HL-60 (cell line): ENCODE measurements around the gene JPH3.

Experiments
- DNase-seq, 2 experiments: peaks; one replicate each; pipeline ENCODE4 v3.0.0-alpha.2; 2010 to 2020; ENCODE audit warnings: low read depth in 1 of 2, low spot score in 1 of 2
- H3K27ac ChIP-seq: fragments of 250-450 bp; sonication (Bioruptor Pico); replicated peaks from 2 replicates; pipeline ENCODE4 v1.5.1; 2020; ENCODE audit warnings: mild to moderate bottlenecking, moderate library complexity
- H3K27me3 ChIP-seq: fragments of 250-450 bp; sonication (Bioruptor Pico); 2 replicates; pipeline ENCODE4 v1.5.1; 2021; ENCODE audit warnings: mild to moderate bottlenecking, moderate library complexity; ENCODE audit not compliant: insufficient read depth, poor library complexity, severe bottlenecking
- H3K4me3 ChIP-seq: replicated peaks from 2 replicates; pipeline ENCODE4 v1.5.1; 2011; ENCODE audit warnings: mild to moderate bottlenecking, control low read depth, low read length; ENCODE audit not compliant: insufficient read depth
- GABPA ChIP-seq: IDR thresholded peaks from 2 replicates; pipeline ENCODE4 v1.6.1; 2012; ENCODE audit warnings: low read depth
- POLR2AphosphoS5 ChIP-seq: IDR thresholded peaks from 2 replicates; pipeline ENCODE4 v1.6.1; 2012; ENCODE audit warnings: low read depth
- SPI1 ChIP-seq: IDR thresholded peaks from 2 replicates; pipeline ENCODE4 v1.6.1; 2012; ENCODE audit warnings: low read depth, mild to moderate bottlenecking, borderline replicate concordance
- TF ChIP-seq, protein P1 (sequence below): IDR thresholded peaks from 2 replicates; pipeline ENCODE4 v1.6.1; 2012; ENCODE audit warnings: low read depth; ENCODE audit not compliant: insufficient replicate concordance
- TF ChIP-seq, protein P2 (sequence below): IDR thresholded peaks from one replicate; pipeline ENCODE4 v1.5.1; 2011; ENCODE audit warnings: low read length, control low read depth, inconsistent platforms; ENCODE audit not compliant: insufficient read depth

The JPH3 gene

DNA sequence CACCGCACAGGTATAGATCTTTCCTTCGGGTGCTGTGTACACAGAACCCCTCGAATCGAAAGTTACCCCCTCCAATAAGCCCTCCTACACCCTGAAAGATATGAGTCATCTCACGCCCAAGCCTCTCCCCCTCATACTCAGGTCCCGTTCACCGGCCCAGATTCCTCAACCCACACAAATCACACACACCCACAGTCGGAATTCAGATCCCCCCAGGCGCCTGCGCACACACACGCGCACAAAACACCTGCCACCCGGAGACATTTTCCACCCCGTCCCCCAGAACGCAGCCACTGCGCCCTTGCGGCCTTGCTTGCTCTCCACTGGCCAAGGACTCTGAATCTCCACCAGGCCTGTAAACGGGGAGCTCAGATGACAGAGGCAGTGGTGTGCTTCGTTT, 4.9 kb downstream of the JPH3 start:
- Histone ChIP-seq H3K27ac (no peak overlapping the region), H3K4me3 (no peak overlapping the region), H3K27me3 (peaks cover 4% of the 10 kb centered on the region)
- no peak for DNase-seq
- TF ChIP-seq, protein P1, sequence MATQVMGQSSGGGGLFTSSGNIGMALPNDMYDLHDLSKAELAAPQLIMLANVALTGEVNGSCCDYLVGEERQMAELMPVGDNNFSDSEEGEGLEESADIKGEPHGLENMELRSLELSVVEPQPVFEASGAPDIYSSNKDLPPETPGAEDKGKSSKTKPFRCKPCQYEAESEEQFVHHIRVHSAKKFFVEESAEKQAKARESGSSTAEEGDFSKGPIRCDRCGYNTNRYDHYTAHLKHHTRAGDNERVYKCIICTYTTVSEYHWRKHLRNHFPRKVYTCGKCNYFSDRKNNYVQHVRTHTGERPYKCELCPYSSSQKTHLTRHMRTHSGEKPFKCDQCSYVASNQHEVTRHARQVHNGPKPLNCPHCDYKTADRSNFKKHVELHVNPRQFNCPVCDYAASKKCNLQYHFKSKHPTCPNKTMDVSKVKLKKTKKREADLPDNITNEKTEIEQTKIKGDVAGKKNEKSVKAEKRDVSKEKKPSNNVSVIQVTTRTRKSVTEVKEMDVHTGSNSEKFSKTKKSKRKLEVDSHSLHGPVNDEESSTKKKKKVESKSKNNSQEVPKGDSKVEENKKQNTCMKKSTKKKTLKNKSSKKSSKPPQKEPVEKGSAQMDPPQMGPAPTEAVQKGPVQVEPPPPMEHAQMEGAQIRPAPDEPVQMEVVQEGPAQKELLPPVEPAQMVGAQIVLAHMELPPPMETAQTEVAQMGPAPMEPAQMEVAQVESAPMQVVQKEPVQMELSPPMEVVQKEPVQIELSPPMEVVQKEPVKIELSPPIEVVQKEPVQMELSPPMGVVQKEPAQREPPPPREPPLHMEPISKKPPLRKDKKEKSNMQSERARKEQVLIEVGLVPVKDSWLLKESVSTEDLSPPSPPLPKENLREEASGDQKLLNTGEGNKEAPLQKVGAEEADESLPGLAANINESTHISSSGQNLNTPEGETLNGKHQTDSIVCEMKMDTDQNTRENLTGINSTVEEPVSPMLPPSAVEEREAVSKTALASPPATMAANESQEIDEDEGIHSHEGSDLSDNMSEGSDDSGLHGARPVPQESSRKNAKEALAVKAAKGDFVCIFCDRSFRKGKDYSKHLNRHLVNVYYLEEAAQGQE = no peak
- no peak for TF ChIP-seq POLR2AphosphoS5
- no peak for TF ChIP-seq GABPA
- TF ChIP-seq SPI1 = no peak
- TF ChIP-seq, protein P2, sequence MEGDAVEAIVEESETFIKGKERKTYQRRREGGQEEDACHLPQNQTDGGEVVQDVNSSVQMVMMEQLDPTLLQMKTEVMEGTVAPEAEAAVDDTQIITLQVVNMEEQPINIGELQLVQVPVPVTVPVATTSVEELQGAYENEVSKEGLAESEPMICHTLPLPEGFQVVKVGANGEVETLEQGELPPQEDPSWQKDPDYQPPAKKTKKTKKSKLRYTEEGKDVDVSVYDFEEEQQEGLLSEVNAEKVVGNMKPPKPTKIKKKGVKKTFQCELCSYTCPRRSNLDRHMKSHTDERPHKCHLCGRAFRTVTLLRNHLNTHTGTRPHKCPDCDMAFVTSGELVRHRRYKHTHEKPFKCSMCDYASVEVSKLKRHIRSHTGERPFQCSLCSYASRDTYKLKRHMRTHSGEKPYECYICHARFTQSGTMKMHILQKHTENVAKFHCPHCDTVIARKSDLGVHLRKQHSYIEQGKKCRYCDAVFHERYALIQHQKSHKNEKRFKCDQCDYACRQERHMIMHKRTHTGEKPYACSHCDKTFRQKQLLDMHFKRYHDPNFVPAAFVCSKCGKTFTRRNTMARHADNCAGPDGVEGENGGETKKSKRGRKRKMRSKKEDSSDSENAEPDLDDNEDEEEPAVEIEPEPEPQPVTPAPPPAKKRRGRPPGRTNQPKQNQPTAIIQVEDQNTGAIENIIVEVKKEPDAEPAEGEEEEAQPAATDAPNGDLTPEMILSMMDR = no peak

DNA sequence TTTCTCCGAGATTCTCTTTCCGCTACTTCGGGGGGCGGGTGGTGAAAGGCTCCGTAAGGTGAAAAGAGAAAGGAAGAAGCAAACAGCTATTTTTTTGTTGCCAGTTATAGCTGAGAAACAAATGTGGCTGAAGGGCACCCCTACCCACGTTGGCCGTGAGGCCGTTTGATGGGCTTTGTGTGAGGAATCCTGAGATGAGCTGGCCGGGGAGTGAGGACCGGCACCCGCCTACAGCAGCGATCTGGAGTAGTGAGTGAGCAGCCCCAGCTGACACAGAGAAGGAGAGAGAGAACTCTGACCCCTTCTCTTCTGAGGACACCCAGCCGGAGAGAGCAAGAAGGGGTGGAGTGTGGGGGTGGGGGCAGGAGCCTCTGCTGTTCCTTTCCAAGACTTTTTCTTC, 5.6 kb downstream of the JPH3 start:
- no peak overlapping the region for H3K4me3 ChIP-seq
- TF ChIP-seq SPI1 (no peak), POLR2AphosphoS5 (no peak), GABPA (no peak)
- TF ChIP-seq, protein P1 = no peak
- TF ChIP-seq, protein P2 = no peak
- DNase-seq = no peak
- H3K27me3 ChIP-seq = peaks cover 4% of the 10 kb centered on the region
- H3K27ac ChIP-seq = no peak overlapping the region

DNA sequence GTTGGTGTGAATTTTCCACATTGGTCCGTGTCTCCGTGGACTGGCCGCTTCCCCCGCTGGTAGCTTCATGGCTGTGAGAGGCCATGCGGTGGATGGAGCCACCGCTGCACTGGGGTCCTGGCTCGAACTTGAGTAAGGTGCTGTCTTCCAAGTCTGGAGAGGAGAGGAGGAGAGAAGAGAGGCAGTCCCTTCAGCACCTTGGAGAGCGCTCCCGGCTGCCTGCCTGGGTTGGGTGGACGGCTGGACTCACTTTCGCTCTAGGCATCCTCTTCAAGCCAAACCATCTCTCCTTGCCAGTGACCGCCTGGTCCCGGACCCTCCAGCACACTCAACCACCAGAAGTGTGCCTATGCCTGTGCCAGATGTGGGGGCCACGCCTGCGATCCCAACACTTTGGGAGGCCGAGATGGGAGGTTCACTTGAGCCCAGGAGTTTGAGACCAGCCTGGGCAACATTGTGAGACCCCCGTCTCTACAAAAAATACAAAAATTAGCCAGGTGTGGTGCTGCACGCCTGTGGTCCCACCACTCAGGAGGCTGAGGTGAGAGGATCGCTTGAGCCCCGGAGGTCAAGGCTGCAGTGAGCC, 6.2 kb downstream of the JPH3 start:
- Histone ChIP-seq H3K27ac (no peak overlapping the region), H3K27me3 (peaks cover 4% of the 10 kb centered on the region), H3K4me3 (no peak overlapping the region)
- DNase-seq = no peak
- TF ChIP-seq, protein P1 = peak; percentile 95
- TF ChIP-seq GABPA = no peak

DNA sequence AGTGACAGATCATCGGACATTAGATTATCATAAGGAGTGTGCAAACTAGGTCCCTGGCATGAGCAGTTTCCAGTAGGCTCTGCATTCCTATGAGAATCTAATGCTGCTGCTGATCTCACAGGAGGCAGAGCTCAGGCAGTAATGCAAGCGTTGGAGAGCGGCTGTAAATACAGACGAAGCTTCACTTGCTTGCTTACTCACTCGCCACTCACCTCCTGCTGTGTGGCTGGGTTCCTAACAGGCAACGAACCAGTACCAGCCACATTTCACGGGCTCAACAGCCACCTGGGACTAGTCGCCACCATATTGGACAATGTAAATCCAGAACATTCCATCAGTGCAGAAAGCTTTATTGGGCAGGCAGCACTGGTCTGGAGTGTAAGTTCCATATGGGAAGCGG, 7.7 kb downstream of the JPH3 start:
- no peak overlapping the region for H3K27ac ChIP-seq
- TF ChIP-seq GABPA = no peak
- TF ChIP-seq, protein P1 = no peak
- H3K27me3 ChIP-seq = no peaks in the 10 kb centered on the region
- H3K4me3 ChIP-seq = no peak overlapping the region
- DNase-seq = no peak
